ENCODE measurements around the gene SNORC.
A peak's percentile ranks its signal among the peaks of the same experiment; 100 is the strongest.

SNORC gene

GRCh38 chr2:232869138-232870017 lies 686 bp upstream of the SNORC start:
- no peak for DNase-seq (ENCODE audit: low spot score)

GRCh38 chr2:232870766-232871371 lies 805 bp downstream of the SNORC start:
- DNase-seq (ENCODE audit: low spot score), result no peak

GRCh38 chr2:232871418-232871834 lies 1.4 kb downstream of the SNORC start:
- no peak for DNase-seq (ENCODE audit: low spot score)

- no peak for DNase-seq (ENCODE audit: low spot score)
Observed at GRCh38 chr2:232871835-232872736, 2.0 kb downstream of the SNORC start.

GRCh38 chr2:232872826-232873225 lies 2.8 kb downstream of the SNORC start:
- DNase-seq (ENCODE audit: low spot score), result no peak

GRCh38 chr2:232873292-232873908 lies 3.3 kb downstream of the SNORC start:
- no peak for DNase-seq (ENCODE audit: low spot score)

- DNase-seq (ENCODE audit: low spot score), result no peak
Observed at GRCh38 chr2:232873909-232874641, 4.0 kb downstream of the SNORC start.

- DNase-seq (ENCODE audit: low spot score), result no peak
Observed at GRCh38 chr2:232874677-232875223, 4.7 kb downstream of the SNORC start.

GRCh38 chr2:232875256-232876121 lies 5.4 kb downstream of the SNORC start:
- peak; percentile 4 for DNase-seq (ENCODE audit: low spot score)

- DNase-seq (ENCODE audit: low spot score), result peak; percentile 56
Observed at GRCh38 chr2:232876161-232876977, 6.3 kb downstream of the SNORC start.

GRCh38 chr2:232876978-232877441 lies 6.9 kb downstream of the SNORC start:
- DNase-seq (ENCODE audit: low spot score), result peak; percentile 4

- no peak for DNase-seq (ENCODE audit: low spot score)
Observed at GRCh38 chr2:232877940-232878511, 8.0 kb downstream of the SNORC start.

GRCh38 chr2:232878855-232879617 lies 9.0 kb downstream of the SNORC start:
- DNase-seq (ENCODE audit: low spot score), result no peak

- no peak for DNase-seq (ENCODE audit: low spot score)
Observed at GRCh38 chr2:232879618-232880494, 9.8 kb downstream of the SNORC start.

GRCh38 chr2:232880764-232881351 lies 10.8 kb downstream of the SNORC start:
- no peak for DNase-seq (ENCODE audit: low spot score)

GRCh38 chr2:232882085-232882484 lies 12.0 kb downstream of the SNORC start:
- no peak for DNase-seq (ENCODE audit: low spot score)
